Neutrophil (primary cell): ENCODE data around the gene MEF2B.

Experiments used
- H3K27ac ChIP-seq: fragments of 200-600 bp; sonication (generic); 2 replicates; pipeline ENCODE4 v1.5.1; 2016; ENCODE audit warnings: mild to moderate bottlenecking, moderate library complexity
- H3K27me3 ChIP-seq: fragments of 200-600 bp; sonication (generic); 2 replicates; pipeline ENCODE4 v1.6.0; 2016; ENCODE audit warnings: mild to moderate bottlenecking
- H3K36me3 ChIP-seq: fragments of 200-600 bp; sonication (generic); 2 replicates; pipeline ENCODE4 v1.5.1; 2017
- H3K4me1 ChIP-seq, 2 experiments: fragments of 200-600 bp in 1 of 2; sonication (generic) in 1 of 2; 1 replicate in 1 of 2; 2 replicates in 1 of 2; pipeline versions ENCODE4 v1.5.1 to v1.6.1; 2013 to 2016; ENCODE audit warnings: low read depth in 1 of 2, low read length in 1 of 2, mild to moderate bottlenecking in 1 of 2, moderate library complexity in 1 of 2; ENCODE audit not compliant: control insufficient read depth in 1 of 2, insufficient read depth in 1 of 2
- H3K4me3 ChIP-seq, 2 experiments: fragments of 200-600 bp in 1 of 2; sonication (generic) in 1 of 2; 1 replicate in 1 of 2; 2 replicates in 1 of 2; pipeline ENCODE4 v1.5.1; 2013 to 2016; ENCODE audit warnings: low read depth in 1 of 2, low read length in 1 of 2, mild to moderate bottlenecking in 1 of 2, moderate library complexity in 1 of 2
- H3K9me3 ChIP-seq: fragments of 200-600 bp; sonication (generic); 2 replicates; pipeline ENCODE4 v1.5.1; 2016
- CTCF ChIP-seq: fragments of 200-600 bp; sonication (generic); IDR thresholded peaks from 2 replicates; pipeline ENCODE4 v1.5.1; 2016; ENCODE audit warnings: antibody characterized with exemption

Gene MEF2B

DNA sequence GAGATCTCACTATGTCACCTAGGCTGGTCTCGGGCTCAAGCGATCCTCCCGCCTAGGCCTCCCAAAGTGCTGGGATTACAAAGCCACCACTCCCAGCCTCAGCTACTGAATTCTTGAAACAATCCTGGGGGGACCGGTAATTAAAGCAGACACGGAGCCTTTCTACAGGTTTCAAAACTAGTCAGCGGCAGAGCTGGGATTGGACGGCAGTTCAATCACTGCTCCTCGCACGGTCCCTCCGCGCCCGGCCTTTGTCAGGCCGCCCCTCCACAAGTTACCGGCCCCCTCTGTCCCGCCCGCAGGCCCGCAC is 21.7 kb upstream of the MEF2B start:
- H3K27me3 ChIP-seq: no peaks in the 10 kb centered on the region
- TF ChIP-seq CTCF: no peak
- H3K9me3 ChIP-seq: no peaks in the 10 kb centered on the region
- peaks cover 5% of the 10 kb centered on the region for H3K36me3 ChIP-seq
- H3K27ac ChIP-seq: peak overlapping the region; percentile 100
- peak overlapping the region; percentile 98 to 99 for H3K4me3 ChIP-seq
- H3K4me1 ChIP-seq: peaks cover 63 to 70% of the 10 kb centered on the region in 2 experiments

- peak overlapping the region; percentile 22 to 25 for H3K4me3 ChIP-seq
These were observed 16.7 kb upstream of the MEF2B start for GRCh38 chr19:19186742-19187141.

DNA sequence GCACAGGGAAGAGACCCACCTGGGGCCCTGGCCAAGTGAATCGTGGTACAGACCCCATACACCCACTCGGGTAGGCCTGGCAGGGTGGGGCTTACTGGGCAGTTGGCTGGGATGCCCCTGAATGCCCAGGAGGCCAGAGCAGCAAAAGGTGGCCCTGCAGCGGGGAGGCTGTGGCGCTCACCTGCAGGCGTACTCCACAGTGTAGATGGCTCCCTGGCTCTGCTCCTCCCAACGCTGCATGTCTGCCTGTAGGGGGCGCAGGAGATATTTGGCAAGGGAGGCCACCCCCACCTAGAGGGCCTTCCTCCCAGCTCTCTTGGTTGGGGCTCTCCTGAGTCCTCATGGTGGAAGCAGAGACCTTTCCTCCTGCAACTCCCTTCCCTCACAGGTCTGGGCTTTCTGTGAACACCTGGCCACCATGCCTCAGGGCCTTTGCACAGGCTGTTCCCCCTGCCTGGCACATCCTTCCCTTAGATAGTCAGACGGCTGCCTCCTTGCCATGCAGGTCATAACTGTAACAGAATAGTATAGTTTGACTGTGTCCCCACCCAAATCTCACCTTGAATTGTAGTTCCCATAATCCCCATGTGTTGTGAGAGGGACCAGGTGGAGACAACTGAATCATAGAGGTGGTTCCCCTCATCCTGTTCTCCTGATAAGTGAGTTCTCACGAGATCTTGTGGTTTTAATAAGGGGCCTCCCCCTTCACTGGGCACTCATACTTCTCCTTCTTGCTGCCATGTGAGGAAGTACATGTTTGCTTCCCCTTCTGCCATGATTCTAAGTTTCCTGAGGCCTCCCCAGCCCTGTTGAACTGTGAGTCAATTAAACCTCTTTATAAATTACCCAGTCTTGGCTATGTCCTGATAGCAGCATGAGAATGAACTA is 16.0 kb upstream of the MEF2B start:
- peaks cover 36% of the 10 kb centered on the region for H3K36me3 ChIP-seq

More at GRCh38 chr19:19186742-19187141, 16.7 kb upstream of the MEF2B start:
- H3K36me3 ChIP-seq: peaks cover 30% of the 10 kb centered on the region
- no peak for TF ChIP-seq CTCF
- H3K4me1 ChIP-seq: peaks cover 86 to 100% of the 10 kb centered on the region in 2 experiments
- H3K9me3 ChIP-seq: no peaks in the 10 kb centered on the region
- peak overlapping the region; percentile 97 for H3K27ac ChIP-seq
- H3K27me3 ChIP-seq: no peaks in the 10 kb centered on the region

DNA sequence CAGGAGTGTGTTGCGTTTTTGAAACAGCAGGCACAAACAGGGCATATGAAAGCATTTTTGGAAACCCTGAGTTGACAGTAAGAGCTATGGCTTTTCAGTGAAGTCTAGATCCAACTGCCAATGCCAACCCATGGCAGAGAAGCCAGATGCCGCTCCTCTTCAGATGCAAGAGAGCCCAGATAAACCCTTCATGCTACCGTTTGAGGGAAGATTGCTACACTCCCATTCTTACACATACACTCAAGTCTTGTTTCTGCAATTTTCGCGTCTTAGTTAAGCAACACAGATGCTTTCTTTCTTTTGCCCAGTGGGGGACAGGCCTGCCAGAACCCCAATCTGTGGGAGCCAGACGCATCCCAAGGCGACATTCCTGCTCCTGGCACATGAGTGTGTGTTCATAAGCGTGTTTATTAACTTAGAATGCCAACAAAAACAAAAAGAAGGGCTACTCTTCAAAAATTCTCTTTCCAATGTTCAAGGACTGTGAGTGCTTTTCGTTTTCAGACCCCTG is 11.5 kb upstream of the MEF2B start:
- peak overlapping the region in 1 of 2 experiments; percentile 35 for H3K4me3 ChIP-seq
- peaks cover 72% of the 10 kb centered on the region for H3K36me3 ChIP-seq
- H3K9me3 ChIP-seq: no peaks in the 10 kb centered on the region
- peaks cover 55 to 68% of the 10 kb centered on the region in 2 experiments for H3K4me1 ChIP-seq
- peak overlapping the region; percentile 88 for H3K27ac ChIP-seq
- H3K27me3 ChIP-seq: no peaks in the 10 kb centered on the region
- TF ChIP-seq CTCF: no peak

More for the DNA sequence above, 16.0 kb upstream of the MEF2B start:
- H3K27me3 ChIP-seq: no peaks in the 10 kb centered on the region
- no peaks in the 10 kb centered on the region for H3K9me3 ChIP-seq
- peak overlapping the region; percentile 22 to 25 for H3K4me3 ChIP-seq
- peaks cover 90 to 100% of the 10 kb centered on the region in 2 experiments for H3K4me1 ChIP-seq
- peak overlapping the region; percentile 97 for H3K27ac ChIP-seq
- TF ChIP-seq CTCF: no peak

GRCh38 chr19:19179548-19180441 is 9.7 kb upstream of the MEF2B start:
- Histone ChIP-seq H3K27ac (no peak overlapping the region), H3K9me3 (no peaks in the 10 kb centered on the region), H3K27me3 (no peaks in the 10 kb centered on the region), H3K4me3 (no peak overlapping the region), H3K4me1 (peaks cover 40 to 54% of the 10 kb centered on the region in 2 experiments), H3K36me3 (peaks cover 70% of the 10 kb centered on the region)
- no peak for TF ChIP-seq CTCF
